Right lung (tissue), 5 donors: ENCODE results near the gene ELMO1. TPM values are rescaled to one million over a fixed set of nuclear protein-coding genes. Genes with fewer than 3 reads are reported as not detected.

ENCODE experiments used
- DNase-seq, 2 donors: peaks; one replicate each; pipeline ENCODE4 v3.0.0-alpha.2; 2013
- polyA plus RNA-seq, 5 donors: library from polyadenylated mRNA; unstranded; fragments of 120-200 nt; gene quantifications; one replicate each; pipeline versions ENCODE4 v1.2.1 to v1.2.3, GENCODE V29; 2013; ENCODE audit warnings: inconsistent platforms in 1 of 5, low replicate concordance in 1 of 5; ENCODE audit not compliant: insufficient read length in 5 of 5, insufficient read depth in 1 of 5

The ELMO1 gene
- polyA plus RNA-seq, 5 donors = 36.7 to 56.0 (median 46.0) TPM

DNA sequence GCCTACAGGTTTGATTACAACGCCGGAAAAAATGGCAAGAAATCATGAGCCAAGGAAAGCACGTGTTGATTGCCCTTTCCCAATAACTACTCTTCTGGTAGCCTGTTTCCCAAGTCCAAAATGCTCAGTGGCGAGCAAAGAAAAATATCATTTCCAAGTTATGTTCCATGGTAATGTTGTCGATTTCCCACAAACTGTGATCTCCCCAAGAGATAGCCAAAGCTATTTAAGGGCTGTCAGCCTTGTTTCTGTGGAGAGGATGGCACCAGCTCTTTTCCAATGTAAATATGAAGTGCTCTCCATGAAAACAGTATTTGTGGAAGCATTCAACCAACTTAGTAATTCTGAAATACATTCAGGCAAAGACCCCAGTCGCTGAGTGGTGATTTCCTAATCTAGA, 491.9 kb downstream of the ELMO1 start:
- DNase-seq = no peak

DNA sequence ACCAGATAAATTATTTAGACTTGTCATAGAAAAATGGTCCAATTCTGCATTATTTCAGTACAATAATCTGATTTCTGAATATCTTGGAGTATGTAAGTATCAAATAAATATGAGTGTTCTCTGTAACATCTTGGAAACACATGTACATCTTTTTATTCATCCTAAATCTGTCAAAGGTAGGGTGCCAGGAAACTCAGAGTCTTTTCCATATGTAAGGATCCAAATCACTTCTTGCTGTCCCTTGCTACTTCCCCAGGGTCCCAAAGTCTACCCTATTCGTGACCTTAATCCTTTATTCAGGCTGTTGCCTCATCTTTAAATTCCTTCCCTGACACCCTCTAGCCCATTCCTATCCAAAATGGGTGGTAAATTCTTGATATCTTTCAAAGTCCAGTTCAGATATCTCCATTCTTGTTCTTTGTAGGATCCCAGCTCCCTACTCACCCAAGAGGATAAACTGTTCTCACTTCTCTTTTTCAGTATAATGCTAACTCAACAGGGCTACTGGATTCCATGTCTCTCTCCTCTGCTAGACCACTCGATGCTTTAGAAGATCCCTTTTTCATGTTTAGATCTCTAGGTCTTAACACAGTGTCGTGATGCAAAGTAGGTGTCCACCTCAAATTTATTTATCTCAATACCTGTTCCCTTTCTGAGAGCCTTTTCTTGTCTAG, 493.1 kb downstream of the ELMO1 start:
- DNase-seq = no peak

DNA sequence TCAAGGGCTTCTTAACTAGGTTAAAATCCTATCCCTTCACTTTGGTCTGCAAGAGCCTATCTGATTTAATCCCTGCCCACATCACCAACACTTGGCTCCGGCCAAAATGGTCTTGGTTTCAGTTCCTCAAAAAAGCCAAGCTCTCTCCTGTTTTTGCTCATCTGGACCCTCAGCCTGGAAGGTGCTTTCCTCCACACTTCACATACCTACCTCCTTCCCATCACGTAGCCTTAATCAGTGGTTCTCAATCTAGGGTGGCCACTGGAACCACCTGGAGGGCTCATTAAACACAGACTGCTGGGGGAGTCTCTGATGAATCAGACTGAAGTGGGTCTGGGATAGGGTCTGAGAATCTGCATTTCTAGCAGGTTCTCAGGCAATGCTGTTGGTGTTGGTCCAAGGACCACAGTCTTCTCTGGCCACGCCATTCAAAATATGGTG, 497.4 kb downstream of the ELMO1 start:
- DNase-seq = no peak

- no peak for DNase-seq
Measured at GRCh38 chr7:36949711-36950600, 498.7 kb downstream of the ELMO1 start.

DNA sequence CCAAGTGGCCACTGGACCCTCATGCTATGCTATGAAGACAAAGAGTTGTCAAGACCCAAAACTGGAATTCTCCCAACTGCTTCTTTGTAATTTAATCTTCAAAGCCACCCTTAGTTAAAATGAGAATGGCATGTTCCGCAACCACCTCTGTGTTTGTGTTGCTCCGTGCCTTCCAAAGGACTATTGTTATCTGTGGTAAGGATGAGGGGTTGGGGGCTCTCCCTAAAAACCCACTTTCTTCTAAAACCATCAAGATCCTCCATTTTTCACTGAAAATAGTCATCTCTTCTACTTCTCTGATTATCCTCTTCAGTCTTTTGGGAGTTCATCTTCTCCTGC, 502.3 kb downstream of the ELMO1 start:
- no peak for DNase-seq

DNA sequence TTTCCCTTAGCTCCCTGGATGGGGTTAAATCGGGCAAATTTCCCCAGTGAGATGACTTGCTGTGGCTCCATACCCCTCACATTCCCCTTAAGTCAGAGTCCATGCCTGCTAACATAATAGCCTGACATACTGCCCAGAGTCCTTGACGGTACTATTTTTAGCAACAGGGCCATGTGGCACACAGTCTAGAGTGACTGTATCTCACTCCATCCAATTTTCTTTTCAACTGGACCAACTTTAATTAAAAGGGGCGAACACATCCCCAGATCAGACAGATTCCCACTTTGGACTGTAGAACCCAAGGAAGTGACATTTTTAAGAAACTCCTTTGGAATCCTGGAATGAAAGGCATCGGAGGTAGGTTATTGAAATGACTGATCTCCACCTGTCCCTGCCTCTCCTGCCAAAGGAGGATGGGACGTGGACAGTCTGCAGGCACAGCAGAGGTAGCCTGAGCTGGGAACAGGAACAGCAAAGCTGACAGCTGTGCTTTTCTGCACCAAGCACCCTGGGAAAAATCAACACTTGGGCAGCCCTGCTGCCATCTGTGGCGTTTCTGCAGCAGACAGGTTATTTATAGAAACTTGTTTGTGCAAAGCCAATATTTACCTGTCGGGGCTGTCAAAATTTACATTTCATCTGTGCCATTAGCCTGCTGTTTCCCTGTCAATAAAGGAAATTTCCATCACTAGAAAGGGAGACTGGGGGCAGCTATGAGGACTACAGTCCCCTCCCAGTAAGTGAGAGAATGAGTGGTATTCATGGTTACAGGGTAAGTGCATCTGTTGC, 502.9 kb downstream of the ELMO1 start:
- DNase-seq = no peak

GRCh38 chr7:36944838-36945237, 503.8 kb downstream of the ELMO1 start:
- no peak for DNase-seq

DNA sequence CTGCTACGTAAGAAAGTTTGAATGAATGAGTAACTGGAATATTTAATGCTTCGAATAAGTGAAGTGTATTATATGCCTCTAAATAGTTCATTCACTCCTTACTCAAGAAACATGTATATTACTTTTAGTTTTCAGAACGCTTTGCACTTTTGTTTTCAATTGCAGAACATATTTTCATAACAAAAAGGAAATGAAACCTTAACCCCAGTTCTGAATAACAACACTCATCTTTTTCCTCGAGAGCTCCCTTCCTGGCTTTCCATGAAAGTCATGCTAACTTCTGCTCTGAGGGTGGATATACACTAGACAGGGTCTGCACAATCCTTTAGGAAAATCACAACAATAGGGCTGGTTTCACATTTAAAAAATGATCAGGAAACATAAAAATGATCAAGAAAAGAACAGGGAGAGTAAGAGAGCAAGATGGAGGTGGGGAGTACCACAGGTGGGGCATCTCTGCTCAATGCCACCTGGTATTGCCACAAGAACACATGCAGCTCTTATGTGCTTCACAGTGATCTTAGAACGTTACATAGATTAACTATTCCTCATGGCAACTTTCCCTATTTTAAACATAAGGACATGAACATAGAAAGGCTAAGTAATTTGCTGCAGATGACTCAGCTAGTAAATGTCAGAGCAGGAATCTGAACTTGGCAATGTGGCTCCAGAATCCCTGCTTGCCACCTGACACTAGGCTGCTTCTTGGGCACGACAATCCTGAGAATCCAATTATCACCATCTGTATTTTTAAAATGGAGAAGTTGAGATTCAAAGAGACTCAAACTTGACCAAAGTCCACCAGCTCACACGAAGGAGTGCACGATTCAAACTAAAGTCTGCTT, 504.9 kb downstream of the ELMO1 start:
- DNase-seq = no peak

DNA sequence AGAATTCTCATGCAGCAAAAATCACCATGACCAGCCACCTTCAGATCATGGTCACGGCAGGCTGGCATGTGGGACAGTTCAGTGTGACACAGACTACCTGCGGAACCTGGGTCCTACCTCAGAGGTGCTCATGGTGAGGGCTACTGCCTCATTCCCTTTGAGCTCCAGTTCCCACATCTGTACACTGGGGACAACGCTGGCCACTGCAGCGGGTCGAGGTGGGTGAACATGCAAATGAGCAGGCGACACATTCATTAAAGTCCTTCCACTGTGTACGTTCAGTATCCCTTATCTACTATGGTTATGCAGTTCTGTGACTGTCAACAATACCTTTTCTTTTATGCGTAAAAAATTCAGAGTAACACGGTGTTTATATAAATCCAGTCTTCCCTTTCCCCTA, 505.7 kb downstream of the ELMO1 start:
- DNase-seq = no peak

DNA sequence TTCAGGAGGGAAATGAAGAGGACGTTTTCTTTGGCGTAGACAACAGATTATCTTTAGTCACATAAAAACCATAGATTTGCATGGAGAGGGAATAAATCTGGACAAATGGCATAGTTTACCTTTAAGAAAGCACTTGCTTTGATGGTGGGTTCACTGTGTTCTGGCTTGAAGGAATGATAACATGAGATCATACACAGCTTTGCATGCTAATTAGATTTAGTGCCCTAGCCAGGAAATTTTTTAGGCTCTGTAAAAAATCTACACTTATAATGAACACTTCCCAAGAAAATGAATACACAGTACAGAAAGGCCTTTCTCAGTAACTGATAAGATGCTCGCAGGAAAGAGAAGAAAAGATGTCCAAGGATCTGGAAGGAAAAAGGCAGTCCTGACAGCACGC, 506.1 kb downstream of the ELMO1 start:
- DNase-seq = no peak

DNA sequence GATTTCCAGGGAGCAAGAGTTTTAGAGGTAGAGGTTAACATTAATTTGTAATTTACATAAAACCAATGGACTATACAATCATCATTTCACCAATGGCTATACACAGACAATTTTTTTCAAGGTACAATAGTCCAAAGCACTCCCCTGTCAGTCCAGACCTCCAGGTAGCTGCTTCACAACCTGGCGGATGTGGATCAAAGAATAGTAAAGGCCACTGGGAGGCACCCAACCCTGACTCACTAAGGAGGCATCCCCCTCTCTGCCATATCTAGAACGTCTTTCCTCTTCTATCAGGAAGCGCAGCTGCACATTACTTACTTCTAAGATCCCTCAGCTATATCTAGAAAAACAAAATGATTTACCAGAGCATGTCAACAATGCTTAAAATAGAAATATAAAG, 506.6 kb downstream of the ELMO1 start:
- DNase-seq = no peak

- no peak for DNase-seq
Measured at GRCh38 chr7:36941359-36941758, 507.3 kb downstream of the ELMO1 start.

GRCh38 chr7:36939816-36940215, 508.8 kb downstream of the ELMO1 start:
- no peak for DNase-seq

DNA sequence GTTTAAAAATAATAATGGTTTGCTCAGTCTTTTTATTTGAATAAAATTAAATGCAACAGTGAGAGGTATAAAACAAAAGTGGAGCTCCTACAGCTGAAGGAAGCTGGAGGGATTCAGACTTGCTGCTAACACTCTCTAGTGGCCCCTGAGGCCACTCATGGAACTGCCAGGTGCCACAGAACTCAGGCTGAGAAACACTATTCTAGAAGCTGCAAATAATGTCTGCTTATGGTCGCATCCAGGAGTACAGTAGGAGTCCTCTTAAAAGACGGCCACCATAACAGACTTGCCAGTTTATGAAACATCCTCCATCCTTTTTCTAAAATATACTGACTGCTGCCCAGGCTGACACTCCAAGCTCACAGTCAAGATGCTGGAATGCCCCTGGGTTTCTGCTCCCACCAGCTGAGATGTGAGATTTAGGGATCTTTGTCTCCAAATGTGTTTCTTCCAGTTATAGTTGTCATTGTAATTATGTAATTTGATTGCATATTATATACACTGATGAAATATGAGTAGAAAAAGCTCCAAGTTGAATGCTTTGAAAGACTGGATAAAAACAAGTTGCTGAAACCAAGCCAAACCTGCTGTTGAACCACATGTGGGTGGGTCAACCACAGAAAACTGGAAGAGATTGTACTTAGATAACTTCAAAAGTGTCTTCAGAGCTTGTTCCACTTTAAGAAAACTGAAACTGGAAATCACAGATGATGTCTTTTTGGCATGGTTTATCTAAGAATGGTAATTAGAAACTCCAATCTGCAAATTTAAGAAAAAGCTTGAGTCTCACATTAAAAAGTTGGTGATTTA, 510.7 kb downstream of the ELMO1 start:
- no peak for DNase-seq

- DNase-seq = no peak
Measured at GRCh38 chr7:36931892-36932291, 516.8 kb downstream of the ELMO1 start.

DNA sequence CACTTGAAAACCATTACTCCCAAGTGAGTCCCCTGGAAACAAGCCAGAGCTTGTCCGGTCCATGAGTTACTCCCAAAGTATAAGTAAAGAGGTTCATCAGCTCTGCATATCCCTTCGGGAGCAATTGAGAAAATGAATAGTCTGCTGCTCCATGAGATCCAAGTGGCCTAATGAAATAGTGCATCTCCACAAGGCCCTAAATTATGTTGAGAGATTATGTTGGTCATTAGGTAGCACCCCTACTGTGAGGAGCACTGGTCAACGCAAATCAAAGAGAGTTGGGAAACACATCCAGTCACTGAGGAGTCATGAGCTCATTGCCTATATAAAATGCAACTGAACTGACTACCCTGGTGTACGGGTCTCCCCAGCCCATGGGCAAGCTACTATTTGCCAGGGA, 518.9 kb downstream of the ELMO1 start:
- DNase-seq = no peak

DNA sequence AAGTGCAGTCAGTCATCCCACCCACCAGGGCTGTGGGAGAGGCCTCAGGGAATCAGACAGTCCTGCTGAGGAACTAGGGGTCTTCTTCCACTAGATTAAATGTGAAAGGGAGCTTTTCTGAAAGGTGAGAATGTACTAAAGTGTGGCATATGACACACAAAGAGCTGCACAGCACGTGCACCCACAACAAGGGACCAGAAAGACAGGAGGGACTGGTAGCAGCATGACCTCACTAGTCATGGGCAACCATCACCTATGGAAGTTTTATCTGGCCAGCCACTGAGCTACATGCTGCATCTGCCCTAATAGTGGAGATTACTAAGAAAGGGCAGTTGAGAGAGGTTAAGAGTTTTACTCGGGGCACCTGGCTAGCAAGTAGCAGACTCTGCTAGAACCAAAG, 519.9 kb downstream of the ELMO1 start:
- no peak for DNase-seq

DNA sequence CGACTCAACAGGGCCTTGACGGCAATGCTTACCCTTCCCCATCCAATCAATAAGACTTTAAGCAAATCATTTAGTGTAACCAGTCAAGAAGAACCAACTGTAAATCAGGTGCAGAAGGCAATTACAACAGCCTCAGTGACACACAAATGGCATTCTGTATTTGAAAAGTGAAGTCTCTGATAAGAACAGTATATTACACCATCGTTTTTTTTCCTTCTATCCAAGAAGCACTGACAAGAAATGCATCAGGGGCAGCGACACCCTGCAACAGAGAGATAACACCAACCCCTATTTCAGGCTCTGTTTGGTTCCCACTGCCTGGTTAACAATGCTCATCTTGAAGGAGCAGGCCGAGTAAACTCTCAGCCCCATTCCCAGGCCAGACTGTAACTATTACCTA, 520.4 kb downstream of the ELMO1 start:
- no peak for DNase-seq

GRCh38 chr7:36925691-36926090, 523.0 kb downstream of the ELMO1 start:
- no peak for DNase-seq

GRCh38 chr7:36925207-36925606, 523.5 kb downstream of the ELMO1 start:
- no peak for DNase-seq

DNA sequence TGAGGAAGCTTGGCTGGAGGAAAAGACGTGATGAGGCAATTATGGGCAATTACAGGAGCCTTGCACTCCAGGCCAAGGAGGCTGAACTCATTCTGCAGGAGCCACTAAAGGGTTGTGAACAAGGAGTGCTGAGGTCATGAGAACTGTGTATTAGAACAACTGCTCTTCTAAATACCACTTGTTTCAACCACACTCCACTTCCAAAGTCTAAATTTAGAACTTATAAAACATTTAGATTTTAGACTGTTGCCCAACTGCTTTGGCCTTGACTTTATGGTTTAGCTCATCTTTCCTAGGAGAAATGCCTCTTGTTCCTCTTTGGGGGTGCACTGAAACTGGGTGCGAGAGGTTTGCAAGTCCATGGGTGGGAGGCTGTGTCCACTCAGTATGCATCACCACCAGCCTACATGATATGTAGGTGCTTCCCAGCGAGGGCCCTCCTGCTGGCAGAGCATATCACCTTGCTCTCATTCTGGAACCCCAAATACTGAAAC, 524.7 kb downstream of the ELMO1 start:
- no peak for DNase-seq
